Vagina (tissue), 2 donors: ENCODE data around the gene DNAJB8. TPM values are rescaled to one million over a fixed set of nuclear protein-coding genes. Genes with fewer than 3 reads are reported as not detected.

ENCODE experiments used
- DNase-seq, 2 donors: peaks; one replicate each; pipeline ENCODE4 v3.0.0-alpha.2; 2017; ENCODE audit errors: extremely low spot score in 2 of 2
- H3K27ac ChIP-seq: fragments of 200-600 bp; sonication (generic); one replicate; pipeline ENCODE4 v1.5.1; 2019
- H3K27me3 ChIP-seq: fragments of 200-600 bp; sonication (generic); one replicate; pipeline ENCODE4 v1.5.1; 2019
- H3K36me3 ChIP-seq, 2 donors: fragments of 200-600 bp; sonication (generic); one replicate each; pipeline ENCODE4 v1.5.1; 2017 to 2019
- H3K4me1 ChIP-seq: fragments of 200-600 bp; sonication (generic); one replicate; pipeline ENCODE4 v1.5.1; 2019
- H3K4me3 ChIP-seq, 2 donors: fragments of 200-600 bp; sonication (generic); 1 replicate in 1 of 2; 2 replicates in 1 of 2; pipeline ENCODE4 v1.5.1; 2016 to 2019
- H3K9me3 ChIP-seq: fragments of 200-600 bp; sonication (generic); one replicate; pipeline ENCODE4 v1.5.1; 2019
- CTCF ChIP-seq, 3 experiments: fragments of 450-650 bp in 2 of 3; fragments of 200-600 bp in 1 of 3; sonication (generic) in 1 of 3; IDR thresholded peaks; one replicate each; pipeline ENCODE4 v1.5.1; 2017 to 2019; ENCODE audit warnings: antibody characterized with exemption in 3 of 3, mild to moderate bottlenecking in 2 of 3, moderate library complexity in 2 of 3
- POLR2A ChIP-seq, 2 donors: fragments of 450-650 bp; IDR thresholded peaks; one replicate each; pipeline ENCODE4 v1.6.1; 2017; ENCODE audit warnings: antibody characterized with exemption in 2 of 2, mild to moderate bottlenecking in 2 of 2, moderate library complexity in 2 of 2
- POLR2AphosphoS5 ChIP-seq, 2 donors: sonication (generic); formaldehyde crosslinking; IDR thresholded peaks; one replicate each; pipeline ENCODE4 v1.9.0; 2017; ENCODE audit warnings: antibody characterized with exemption in 2 of 2, mild to moderate bottlenecking in 2 of 2, low read depth in 1 of 2; ENCODE audit not compliant: insufficient read depth in 1 of 2
- intact Hi-C: fragments of 100-400 bp; cut with DNase I; formaldehyde crosslinking; loops from one replicate; pipeline ENCODE4 v1.15.1; 2023
- total RNA-seq: library from RNA; depleted of rRNA; stranded (reverse); fragments of >200 nt; gene quantifications from one replicate; pipeline ENCODE4 v1.2.3, GENCODE V29; 2016

Gene DNAJB8
- total RNA-seq, 1 donor from 2014 or later = not detected

- H3K36me3 ChIP-seq = peaks cover 0 to 9% of the 10 kb centered on the region in 2 donors
- no peak overlapping the region for H3K27ac ChIP-seq
- no peak overlapping the region for H3K4me3 ChIP-seq
- no peak for TF ChIP-seq CTCF (IDR thresholded peaks at IDR 0.05)
- TF ChIP-seq POLR2A (IDR thresholded peaks at IDR 0.05) = no peak
- TF ChIP-seq POLR2AphosphoS5 (IDR thresholded peaks at IDR 0.05; ENCODE audit: insufficient read depth in 1 of 2, low read depth in 1 of 2) = no peak
- H3K4me1 ChIP-seq = peaks cover 19% of the 10 kb centered on the region
- intact Hi-C loops = no loop called here
- DNase-seq = no peak
- no peaks in the 10 kb centered on the region for H3K9me3 ChIP-seq
- H3K27me3 ChIP-seq = no peaks in the 10 kb centered on the region
These were observed 12.2 kb upstream of the DNAJB8 start for GRCh38 chr3:128478576-128479506.

- TF ChIP-seq CTCF (IDR thresholded peaks at IDR 0.05) = no peak
- Histone ChIP-seq H3K27me3 (no peaks in the 10 kb centered on the region), H3K4me1 (peaks cover 6% of the 10 kb centered on the region), H3K4me3 (no peak overlapping the region), H3K36me3 (peaks cover 0 to 9% of the 10 kb centered on the region in 2 donors), H3K9me3 (no peaks in the 10 kb centered on the region), H3K27ac (no peak overlapping the region)
- intact Hi-C loops = no loop called here
- DNase-seq = no peak
These were observed 10.0 kb upstream of the DNAJB8 start for GRCh38 chr3:128476659-128477058.

GRCh38 chr3:128475355-128475754 lies 8.7 kb upstream of the DNAJB8 start:
- H3K27me3 ChIP-seq = no peaks in the 10 kb centered on the region
- no peak overlapping the region for H3K27ac ChIP-seq
- DNase-seq = no peak
- no peaks in the 10 kb centered on the region for H3K4me1 ChIP-seq
- intact Hi-C loops = no loop called here
- no peaks in the 10 kb centered on the region for H3K9me3 ChIP-seq
- H3K36me3 ChIP-seq = peaks cover 0 to 2% of the 10 kb centered on the region in 2 donors
- no peak overlapping the region for H3K4me3 ChIP-seq
- TF ChIP-seq POLR2A (IDR thresholded peaks at IDR 0.05) (no peak), CTCF (IDR thresholded peaks at IDR 0.05) (no peak), POLR2AphosphoS5 (IDR thresholded peaks at IDR 0.05; ENCODE audit: insufficient read depth in 1 of 2, low read depth in 1 of 2) (no peak)

GRCh38 chr3:128473737-128474136 lies 7.0 kb upstream of the DNAJB8 start:
- H3K27ac ChIP-seq = no peak overlapping the region
- no peak for DNase-seq
- H3K4me1 ChIP-seq = no peaks in the 10 kb centered on the region
- no peak overlapping the region for H3K4me3 ChIP-seq
- intact Hi-C loops = no loop called here
- no peaks in the 10 kb centered on the region for H3K9me3 ChIP-seq
- H3K36me3 ChIP-seq = no peaks in the 10 kb centered on the region
- no peaks in the 10 kb centered on the region for H3K27me3 ChIP-seq
- TF ChIP-seq POLR2AphosphoS5 (IDR thresholded peaks at IDR 0.05; ENCODE audit: insufficient read depth in 1 of 2, low read depth in 1 of 2) (no peak), POLR2A (IDR thresholded peaks at IDR 0.05) (no peak), CTCF (IDR thresholded peaks at IDR 0.05) (no peak)

GRCh38 chr3:128473180-128473519 lies 6.5 kb upstream of the DNAJB8 start:
- no peak overlapping the region for H3K27ac ChIP-seq
- no peaks in the 10 kb centered on the region for H3K4me1 ChIP-seq
- TF ChIP-seq CTCF (IDR thresholded peaks at IDR 0.05) (no peak), POLR2AphosphoS5 (IDR thresholded peaks at IDR 0.05; ENCODE audit: insufficient read depth in 1 of 2, low read depth in 1 of 2) (no peak), POLR2A (IDR thresholded peaks at IDR 0.05) (no peak)
- no peaks in the 10 kb centered on the region for H3K27me3 ChIP-seq
- no peak for DNase-seq
- intact Hi-C loops = no loop called here
- H3K4me3 ChIP-seq = no peak overlapping the region
- no peaks in the 10 kb centered on the region for H3K9me3 ChIP-seq
- no peaks in the 10 kb centered on the region for H3K36me3 ChIP-seq
